ENCODE data around the gene AIRE.

Gene AIRE

GRCh38 chr21:44300262-44300959 is 14.7 kb downstream of the AIRE start:
- Histone ChIP-seq H3K4me2 (ENCODE audit: low read depth, low read length, poor library complexity, severe bottlenecking) (peak overlapping the region; percentile 63), H3K9me3 (ENCODE audit: insufficient read depth, low read length) (no peaks in the 10 kb centered on the region), H2AFZ (ENCODE audit: low read depth, low read length, severe bottlenecking) (no peak overlapping the region), H3K9me2 (replicated peaks; ENCODE audit: insufficient read depth, low read length) (no peaks in the 10 kb centered on the region), H3K79me2 (ENCODE audit: insufficient read depth, low read length) (peaks cover 27% of the 10 kb centered on the region), H3K27ac (ENCODE audit: low read depth, low read length) (peak overlapping the region; percentile 74), H3F3A (ENCODE audit: insufficient read depth) (peaks cover 6% of the 10 kb centered on the region), H4K20me1 (ENCODE audit: low read depth, low read length) (no peaks in the 10 kb centered on the region; the same call in 1 of the 2 replicates), H3K36me3 (ENCODE audit: low read length) (no peaks in the 10 kb centered on the region), H3K9ac (ENCODE audit: low read length) (peak overlapping the region; percentile 72), H3K4me3 (ENCODE audit: insufficient read depth, low read length, poor library complexity, severe bottlenecking) (peak overlapping the region; percentile 72), H3K27me3 (ENCODE audit: low read length) (no peaks in the 10 kb centered on the region)
- no peak for TF ChIP-seq CTCF (IDR thresholded peaks at IDR 0.05; ENCODE audit: insufficient read depth, low read length, poor library complexity, severe bottlenecking)
- no peak for TF ChIP-seq EZH2phosphoT487 (conservative IDR thresholded peaks at IDR 0.05; ENCODE audit: low read length)

- peak overlapping the region; percentile 74; the same call in 1 of the 2 replicates for H3K27ac ChIP-seq (ENCODE audit: low read depth, low read length)
- H2AFZ ChIP-seq (ENCODE audit: low read depth, low read length, severe bottlenecking), result no peak overlapping the region
- H4K20me1 ChIP-seq (ENCODE audit: low read depth, low read length), result no peaks in the 10 kb centered on the region; the same call in 1 of the 2 replicates
- H3K9me3 ChIP-seq (ENCODE audit: insufficient read depth, low read length), result no peaks in the 10 kb centered on the region
- no peaks in the 10 kb centered on the region for H3K27me3 ChIP-seq (ENCODE audit: low read length)
- TF ChIP-seq CTCF (IDR thresholded peaks at IDR 0.05; ENCODE audit: insufficient read depth, low read length, poor library complexity, severe bottlenecking), result no peak
- TF ChIP-seq EZH2phosphoT487 (conservative IDR thresholded peaks at IDR 0.05; ENCODE audit: low read length), result no peak
- peak overlapping the region; percentile 72 for H3K4me3 ChIP-seq (ENCODE audit: insufficient read depth, low read length, poor library complexity, severe bottlenecking)
- H3K9me2 ChIP-seq (replicated peaks; ENCODE audit: insufficient read depth, low read length), result no peaks in the 10 kb centered on the region
- no peaks in the 10 kb centered on the region for H3K36me3 ChIP-seq (ENCODE audit: low read length)
- H3K4me2 ChIP-seq (ENCODE audit: low read depth, low read length, poor library complexity, severe bottlenecking), result peak overlapping the region; percentile 63
- peaks cover 6% of the 10 kb centered on the region for H3F3A ChIP-seq (ENCODE audit: insufficient read depth)
- H3K9ac ChIP-seq (ENCODE audit: low read length), result peak overlapping the region; percentile 72
- peaks cover 27% of the 10 kb centered on the region for H3K79me2 ChIP-seq (ENCODE audit: insufficient read depth, low read length)
Observed at GRCh38 chr21:44301141-44301540, 15.5 kb downstream of the AIRE start.

- H3K27me3 ChIP-seq (ENCODE audit: low read length), result no peaks in the 10 kb centered on the region
- no peaks in the 10 kb centered on the region; the same call in 1 of the 2 replicates for H4K20me1 ChIP-seq (ENCODE audit: low read depth, low read length)
- TF ChIP-seq EZH2phosphoT487 (conservative IDR thresholded peaks at IDR 0.05; ENCODE audit: low read length) (no peak), CTCF (IDR thresholded peaks at IDR 0.05; ENCODE audit: insufficient read depth, low read length, poor library complexity, severe bottlenecking) (no peak)
- H3K79me2 ChIP-seq (ENCODE audit: insufficient read depth, low read length), result peaks cover 27% of the 10 kb centered on the region
- H3F3A ChIP-seq (ENCODE audit: insufficient read depth), result peaks cover 6% of the 10 kb centered on the region
- H3K9me3 ChIP-seq (ENCODE audit: insufficient read depth, low read length), result no peaks in the 10 kb centered on the region
- peak overlapping the region; percentile 72 for H3K9ac ChIP-seq (ENCODE audit: low read length)
- H3K36me3 ChIP-seq (ENCODE audit: low read length), result no peaks in the 10 kb centered on the region
- H3K4me2 ChIP-seq (ENCODE audit: low read depth, low read length, poor library complexity, severe bottlenecking), result peak overlapping the region; percentile 63
- no peak overlapping the region for H2AFZ ChIP-seq (ENCODE audit: low read depth, low read length, severe bottlenecking)
- H3K4me3 ChIP-seq (ENCODE audit: insufficient read depth, low read length, poor library complexity, severe bottlenecking), result no peak overlapping the region
- H3K27ac ChIP-seq (ENCODE audit: low read depth, low read length), result peak overlapping the region; percentile 49
- H3K9me2 ChIP-seq (replicated peaks; ENCODE audit: insufficient read depth, low read length), result no peaks in the 10 kb centered on the region
Observed at GRCh38 chr21:44301961-44302406, 16.3 kb downstream of the AIRE start.

All from SU-DHL-6 (cell line).